ENCODE data around the gene MYRIP.

The MYRIP gene

DNA sequence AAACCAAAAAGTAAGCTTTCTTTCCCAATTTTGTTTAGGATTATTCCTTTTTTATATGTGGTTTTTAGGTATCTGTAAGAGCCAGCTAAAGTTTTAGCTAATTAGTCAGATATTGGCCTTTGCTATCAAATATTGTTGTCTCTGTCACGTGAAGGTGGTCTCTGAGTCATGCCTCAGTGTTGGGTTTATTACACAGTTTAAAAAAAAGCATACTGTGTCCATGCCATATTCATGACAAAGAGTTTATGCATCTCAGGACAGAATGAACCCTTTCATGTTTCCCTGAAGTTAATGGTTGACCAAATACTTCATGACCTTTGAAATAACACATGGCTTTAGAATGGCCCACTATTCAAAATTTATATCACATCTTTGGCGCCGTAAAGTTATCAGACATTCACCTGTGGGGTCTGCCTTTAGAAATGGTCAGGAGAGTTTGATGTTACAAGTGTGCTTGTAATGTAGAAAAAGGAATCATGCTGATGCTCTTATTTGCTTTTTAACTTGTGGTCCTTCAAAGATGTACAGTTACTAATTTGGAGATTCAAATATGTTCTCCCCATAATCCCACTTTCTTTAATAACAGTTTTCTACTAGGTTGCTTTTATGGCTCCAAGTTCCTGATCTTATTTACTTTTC, 101.5 kb downstream of the MYRIP start:
- no peak overlapping the region for H3K4me3 ChIP-seq (ENCODE audit: low read depth, low read length)
- no peak for DNase-seq (ENCODE audit: low read depth)
- TF ChIP-seq, protein P1, sequence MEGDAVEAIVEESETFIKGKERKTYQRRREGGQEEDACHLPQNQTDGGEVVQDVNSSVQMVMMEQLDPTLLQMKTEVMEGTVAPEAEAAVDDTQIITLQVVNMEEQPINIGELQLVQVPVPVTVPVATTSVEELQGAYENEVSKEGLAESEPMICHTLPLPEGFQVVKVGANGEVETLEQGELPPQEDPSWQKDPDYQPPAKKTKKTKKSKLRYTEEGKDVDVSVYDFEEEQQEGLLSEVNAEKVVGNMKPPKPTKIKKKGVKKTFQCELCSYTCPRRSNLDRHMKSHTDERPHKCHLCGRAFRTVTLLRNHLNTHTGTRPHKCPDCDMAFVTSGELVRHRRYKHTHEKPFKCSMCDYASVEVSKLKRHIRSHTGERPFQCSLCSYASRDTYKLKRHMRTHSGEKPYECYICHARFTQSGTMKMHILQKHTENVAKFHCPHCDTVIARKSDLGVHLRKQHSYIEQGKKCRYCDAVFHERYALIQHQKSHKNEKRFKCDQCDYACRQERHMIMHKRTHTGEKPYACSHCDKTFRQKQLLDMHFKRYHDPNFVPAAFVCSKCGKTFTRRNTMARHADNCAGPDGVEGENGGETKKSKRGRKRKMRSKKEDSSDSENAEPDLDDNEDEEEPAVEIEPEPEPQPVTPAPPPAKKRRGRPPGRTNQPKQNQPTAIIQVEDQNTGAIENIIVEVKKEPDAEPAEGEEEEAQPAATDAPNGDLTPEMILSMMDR (IDR thresholded peaks at IDR 0.05; ENCODE audit: insufficient read depth, low read depth, low read length, missing control alignments): no peak

DNA sequence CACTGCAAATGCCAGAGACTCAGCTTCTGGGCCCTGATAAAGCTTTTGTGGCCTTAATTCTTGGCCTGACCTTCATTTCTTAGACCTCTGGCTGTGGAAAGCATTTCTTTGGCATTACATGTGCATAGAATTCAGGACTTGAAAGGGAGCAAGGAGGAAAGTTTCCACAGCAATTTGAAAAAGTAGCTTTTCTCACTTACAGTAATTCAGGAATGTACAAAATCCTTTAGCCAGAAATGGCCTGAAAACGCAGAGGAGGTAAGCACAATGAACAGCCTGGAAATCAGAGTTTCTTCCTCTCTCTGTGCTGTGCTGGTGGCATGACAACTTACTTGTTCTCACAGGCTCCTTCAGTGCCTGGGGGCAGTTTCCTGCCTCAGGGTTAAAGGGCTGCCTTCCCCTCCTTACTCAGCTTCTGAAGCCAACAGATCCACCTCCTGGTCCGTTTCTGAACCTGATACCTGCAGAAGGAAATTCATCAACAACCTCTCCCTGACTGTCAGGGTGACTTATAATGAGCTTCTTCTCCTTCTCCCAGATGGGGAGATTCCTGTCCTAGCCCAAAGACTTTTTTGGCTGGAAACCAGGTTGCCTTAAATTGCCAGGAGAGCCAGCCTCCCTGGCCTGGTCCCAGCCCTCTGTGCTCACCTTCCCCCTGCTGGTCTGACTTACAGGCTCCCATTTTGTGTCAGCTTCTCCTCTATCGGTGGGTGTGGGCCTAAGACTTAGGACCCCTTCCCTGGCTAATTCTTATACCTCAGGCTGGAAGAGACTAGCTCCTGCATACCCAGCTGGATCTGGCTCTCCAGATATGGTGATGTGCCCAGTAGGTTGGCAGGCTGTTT, 102.3 kb downstream of the MYRIP start:
- no peak overlapping the region for H3K4me3 ChIP-seq (ENCODE audit: low read depth, low read length)
- DNase-seq (ENCODE audit: low read depth): no peak
- TF ChIP-seq, protein P1 (IDR thresholded peaks at IDR 0.05; ENCODE audit: insufficient read depth, low read depth, low read length, missing control alignments): no peak

DNA sequence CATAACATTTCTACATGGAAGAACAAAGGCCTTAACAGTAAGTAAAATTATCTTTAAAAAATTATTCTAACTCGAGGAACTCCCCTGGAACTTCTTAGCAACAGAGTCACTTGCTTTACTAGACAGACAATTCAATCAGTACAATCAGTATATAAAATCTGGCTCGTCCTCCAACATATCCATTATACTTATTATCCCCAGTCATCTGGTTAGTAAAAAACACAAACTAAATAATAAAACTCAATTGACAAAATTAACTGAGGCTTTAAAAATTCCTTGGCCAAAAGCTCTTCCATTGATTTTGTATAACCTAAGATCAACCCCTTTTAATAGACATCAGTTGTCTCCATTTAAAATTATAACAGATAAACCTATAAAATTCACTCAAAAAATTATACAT, 105.6 kb downstream of the MYRIP start:
- TF ChIP-seq, protein P1 (IDR thresholded peaks at IDR 0.05; ENCODE audit: insufficient read depth, low read depth, low read length, missing control alignments): no peak
- no peak for DNase-seq (ENCODE audit: low read depth)
- no peak overlapping the region for H3K4me3 ChIP-seq (ENCODE audit: low read depth, low read length)

DNA sequence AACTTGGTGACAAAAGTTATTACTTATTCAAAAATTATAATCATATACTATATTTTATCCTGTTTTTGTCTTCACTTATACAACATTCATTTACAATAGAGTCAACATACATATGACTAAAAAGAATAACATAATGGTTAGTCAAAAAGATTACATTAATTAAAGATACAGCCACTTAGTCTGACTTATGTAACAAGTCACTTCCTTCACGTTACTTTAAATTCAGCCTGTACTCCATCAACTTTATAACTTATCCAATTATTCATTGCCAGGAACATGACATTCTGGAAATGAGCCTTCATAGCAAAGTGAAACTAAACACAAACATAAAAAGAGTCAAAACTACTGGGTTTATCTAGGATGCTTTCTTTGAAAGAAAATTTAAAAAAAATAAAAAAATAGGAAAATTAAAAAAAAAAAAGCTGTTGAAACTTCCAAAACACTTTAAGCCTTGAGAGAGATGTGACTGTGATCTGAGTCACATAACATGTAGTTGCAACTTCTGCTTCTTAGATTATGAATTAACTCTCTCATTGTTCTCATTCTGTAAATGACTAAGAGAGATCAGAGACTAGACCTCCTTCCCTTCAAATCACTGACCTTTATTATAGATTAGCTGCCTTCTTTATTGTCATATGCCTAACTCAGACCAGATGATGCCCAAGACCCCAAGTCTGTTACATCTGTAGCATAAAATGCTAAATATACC, 107.8 kb downstream of the MYRIP start:
- no peak for DNase-seq (ENCODE audit: low read depth)
- no peak overlapping the region for H3K4me3 ChIP-seq (ENCODE audit: low read depth, low read length)
- TF ChIP-seq, protein P1 (IDR thresholded peaks at IDR 0.05; ENCODE audit: insufficient read depth, low read depth, low read length, missing control alignments): no peak

DNA sequence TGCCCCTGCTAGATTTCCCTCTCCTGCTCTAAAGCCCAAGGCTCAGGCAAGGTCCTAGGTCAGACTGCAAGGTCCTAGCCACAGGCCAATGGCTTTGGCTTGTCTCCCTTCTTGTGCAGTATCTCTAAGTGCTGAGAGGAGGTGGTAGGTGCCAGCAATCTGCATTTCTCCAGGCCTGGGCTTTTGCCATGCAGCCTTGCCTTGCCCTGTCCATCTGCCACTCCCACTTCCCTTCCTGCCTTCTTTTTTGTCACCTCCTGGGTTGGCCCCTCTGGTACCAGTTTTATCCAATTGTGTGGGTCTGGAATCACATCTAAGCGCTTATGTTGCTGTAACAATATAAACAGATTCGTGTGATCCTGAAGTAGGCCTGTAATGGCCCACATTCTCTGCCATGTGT, 109.9 kb downstream of the MYRIP start:
- no peak overlapping the region for H3K4me3 ChIP-seq (ENCODE audit: low read depth, low read length)
- TF ChIP-seq, protein P1 (IDR thresholded peaks at IDR 0.05; ENCODE audit: insufficient read depth, low read depth, low read length, missing control alignments): no peak
- DNase-seq (ENCODE audit: low read depth): no peak

DNA sequence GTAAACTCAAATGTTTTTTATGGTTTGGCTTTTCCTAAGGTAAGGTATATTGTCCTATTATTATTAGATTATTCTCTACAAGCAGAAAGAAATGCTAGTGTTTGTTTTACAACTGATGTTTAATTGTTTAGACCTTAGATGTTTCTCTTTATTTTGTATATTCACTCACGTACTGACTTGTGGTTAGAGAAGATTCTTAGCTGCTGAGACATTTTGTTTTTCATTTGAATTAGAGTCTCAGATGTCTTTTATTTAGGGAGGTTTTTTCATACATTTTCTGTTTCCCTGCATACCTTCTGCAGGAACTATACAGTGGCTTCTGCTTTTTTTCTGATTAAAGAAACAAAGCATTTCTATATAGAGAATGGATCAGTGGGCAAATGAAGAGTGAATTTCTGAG, 110.9 kb downstream of the MYRIP start:
- no peak for DNase-seq (ENCODE audit: low read depth)
- TF ChIP-seq, protein P1 (IDR thresholded peaks at IDR 0.05; ENCODE audit: insufficient read depth, low read depth, low read length, missing control alignments): no peak
- no peak overlapping the region for H3K4me3 ChIP-seq (ENCODE audit: low read depth, low read length)

Measured in GM12865 (cell line).